Ammon's horn (tissue), 1 donor: ENCODE results near the gene OR8A1.
A peak's percentile ranks its signal among the peaks of the same experiment; 100 is the strongest.
"Not testable (repeated sequence)": the region's sequence is repeated elsewhere in the genome, so short reads cannot be mapped to it uniquely, and the experiment has no call there.

Experiments
- DNase-seq: peaks from one replicate; pipeline ENCODE4 v3.0.0-alpha.2; 2016; ENCODE audit warnings: low spot score

The OR8A1 gene

GRCh38 chr11:124595302-124595701 is 25.5 kb downstream of the OR8A1 start:
- no peak for DNase-seq

GRCh38 chr11:124597626-124598025 is 27.8 kb downstream of the OR8A1 start:
- no peak for DNase-seq

GRCh38 chr11:124600621-124601320 is 31.0 kb downstream of the OR8A1 start:
- no peak for DNase-seq

GRCh38 chr11:124602193-124602592 is 32.4 kb downstream of the OR8A1 start:
- no peak for DNase-seq

- not testable (repeated sequence) for DNase-seq
These were observed 32.9 kb downstream of the OR8A1 start for GRCh38 chr11:124602723-124603122.

- DNase-seq, result peak; percentile 57
These were observed 35.9 kb downstream of the OR8A1 start for GRCh38 chr11:124605719-124606118.

GRCh38 chr11:124608147-124608546 is 38.4 kb downstream of the OR8A1 start:
- DNase-seq, result no peak

GRCh38 chr11:124610295-124610694 is 40.5 kb downstream of the OR8A1 start:
- no peak for DNase-seq

GRCh38 chr11:124611064-124611463 is 41.3 kb downstream of the OR8A1 start, which contains the start of gene PANX3:
PANX3 (plus strand) TSS chr11:124611428; CDS start chr11:124611557, 129 bp downstream.
- DNase-seq, result no peak

GRCh38 chr11:124612045-124612444 is 42.2 kb downstream of the OR8A1 start:
- no peak for DNase-seq

GRCh38 chr11:124612567-124613246 is 42.9 kb downstream of the OR8A1 start:
- DNase-seq, result no peak

GRCh38 chr11:124618863-124619262 is 49.1 kb downstream of the OR8A1 start:
- no peak for DNase-seq
